GM21717 (cell line): ENCODE measurements around the gene COL6A3.

ENCODE experiments used
- ATAC-seq: cut with Tn5 transposase; IDR thresholded peaks from one replicate; pipeline ENCODE4 v1.9.1; 2021; ENCODE audit warnings: mild to moderate bottlenecking, moderate library complexity; ENCODE audit not compliant: unreplicated experiment

COL6A3 gene, protein sequence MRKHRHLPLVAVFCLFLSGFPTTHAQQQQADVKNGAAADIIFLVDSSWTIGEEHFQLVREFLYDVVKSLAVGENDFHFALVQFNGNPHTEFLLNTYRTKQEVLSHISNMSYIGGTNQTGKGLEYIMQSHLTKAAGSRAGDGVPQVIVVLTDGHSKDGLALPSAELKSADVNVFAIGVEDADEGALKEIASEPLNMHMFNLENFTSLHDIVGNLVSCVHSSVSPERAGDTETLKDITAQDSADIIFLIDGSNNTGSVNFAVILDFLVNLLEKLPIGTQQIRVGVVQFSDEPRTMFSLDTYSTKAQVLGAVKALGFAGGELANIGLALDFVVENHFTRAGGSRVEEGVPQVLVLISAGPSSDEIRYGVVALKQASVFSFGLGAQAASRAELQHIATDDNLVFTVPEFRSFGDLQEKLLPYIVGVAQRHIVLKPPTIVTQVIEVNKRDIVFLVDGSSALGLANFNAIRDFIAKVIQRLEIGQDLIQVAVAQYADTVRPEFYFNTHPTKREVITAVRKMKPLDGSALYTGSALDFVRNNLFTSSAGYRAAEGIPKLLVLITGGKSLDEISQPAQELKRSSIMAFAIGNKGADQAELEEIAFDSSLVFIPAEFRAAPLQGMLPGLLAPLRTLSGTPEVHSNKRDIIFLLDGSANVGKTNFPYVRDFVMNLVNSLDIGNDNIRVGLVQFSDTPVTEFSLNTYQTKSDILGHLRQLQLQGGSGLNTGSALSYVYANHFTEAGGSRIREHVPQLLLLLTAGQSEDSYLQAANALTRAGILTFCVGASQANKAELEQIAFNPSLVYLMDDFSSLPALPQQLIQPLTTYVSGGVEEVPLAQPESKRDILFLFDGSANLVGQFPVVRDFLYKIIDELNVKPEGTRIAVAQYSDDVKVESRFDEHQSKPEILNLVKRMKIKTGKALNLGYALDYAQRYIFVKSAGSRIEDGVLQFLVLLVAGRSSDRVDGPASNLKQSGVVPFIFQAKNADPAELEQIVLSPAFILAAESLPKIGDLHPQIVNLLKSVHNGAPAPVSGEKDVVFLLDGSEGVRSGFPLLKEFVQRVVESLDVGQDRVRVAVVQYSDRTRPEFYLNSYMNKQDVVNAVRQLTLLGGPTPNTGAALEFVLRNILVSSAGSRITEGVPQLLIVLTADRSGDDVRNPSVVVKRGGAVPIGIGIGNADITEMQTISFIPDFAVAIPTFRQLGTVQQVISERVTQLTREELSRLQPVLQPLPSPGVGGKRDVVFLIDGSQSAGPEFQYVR (N-terminal part only)

DNA sequence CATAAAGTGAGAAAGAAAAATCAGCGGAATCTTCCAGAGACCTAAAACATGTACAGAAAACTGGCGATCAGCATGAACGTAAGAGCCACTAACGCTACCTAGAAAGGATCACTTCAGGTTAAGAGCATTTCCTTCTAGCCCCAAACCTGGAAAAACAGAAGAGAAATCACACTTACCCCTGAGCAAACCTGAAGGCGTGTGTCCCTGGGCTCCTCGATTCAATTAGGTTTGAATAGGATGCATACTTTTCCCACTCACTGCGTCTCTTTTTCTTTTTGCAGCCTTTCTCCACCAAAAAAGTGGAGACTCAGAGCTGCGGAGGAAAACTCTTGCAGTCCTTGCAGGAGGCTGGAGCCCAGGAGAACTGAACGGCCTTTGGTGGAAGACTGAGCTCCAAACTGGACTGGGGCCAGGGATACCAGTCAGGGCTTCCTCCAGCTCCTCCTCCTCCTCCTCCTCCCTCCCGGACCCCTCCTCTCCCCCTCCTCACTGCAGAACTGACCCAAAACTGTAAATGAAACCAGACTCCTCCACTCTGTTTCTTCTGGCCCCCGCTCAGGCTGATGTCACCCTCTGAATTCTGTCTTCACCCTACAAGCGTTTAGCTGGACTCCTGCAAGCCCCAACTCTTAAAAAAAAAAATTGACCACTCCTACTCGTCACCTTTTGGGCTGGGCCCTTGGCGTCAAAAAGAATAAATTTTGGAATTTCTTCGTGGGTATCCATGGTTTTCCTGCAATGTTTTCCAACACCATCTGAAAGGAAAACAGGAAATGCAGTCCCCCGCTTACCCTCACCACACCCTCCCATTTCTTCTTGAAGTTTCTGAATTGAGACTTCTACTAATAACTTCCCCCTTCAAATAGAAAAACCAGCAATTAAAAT, at the start of gene COL6A3:
Gene COL6A3, minus strand, starts transcription at position 388 of the 885 bp plus-strand sequence. CDS start 17,347 bp downstream, outside the sequence.
- no peak for ATAC-seq

DNA sequence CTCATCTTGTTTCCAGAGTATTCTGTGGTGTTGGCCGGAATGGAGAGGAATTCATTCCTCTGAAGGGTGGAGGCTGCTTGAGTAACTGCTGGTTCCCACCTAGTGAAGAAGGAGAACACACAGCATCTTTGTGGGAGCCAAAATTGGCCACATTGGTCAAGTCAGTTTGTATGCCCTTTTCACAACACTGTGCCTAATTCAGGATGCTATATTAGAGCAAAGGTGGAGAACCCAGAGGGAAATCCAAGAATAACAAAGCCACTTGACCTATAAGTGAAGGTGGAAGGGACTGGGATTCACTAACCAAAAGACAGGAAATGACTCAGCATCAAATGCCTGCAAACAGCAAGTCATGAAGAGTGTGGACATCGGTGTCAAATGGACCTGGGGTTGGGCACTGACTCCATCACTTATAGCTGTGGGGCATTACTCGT, 45.8 kb upstream of the COL6A3 start:
- ATAC-seq: no peak

DNA sequence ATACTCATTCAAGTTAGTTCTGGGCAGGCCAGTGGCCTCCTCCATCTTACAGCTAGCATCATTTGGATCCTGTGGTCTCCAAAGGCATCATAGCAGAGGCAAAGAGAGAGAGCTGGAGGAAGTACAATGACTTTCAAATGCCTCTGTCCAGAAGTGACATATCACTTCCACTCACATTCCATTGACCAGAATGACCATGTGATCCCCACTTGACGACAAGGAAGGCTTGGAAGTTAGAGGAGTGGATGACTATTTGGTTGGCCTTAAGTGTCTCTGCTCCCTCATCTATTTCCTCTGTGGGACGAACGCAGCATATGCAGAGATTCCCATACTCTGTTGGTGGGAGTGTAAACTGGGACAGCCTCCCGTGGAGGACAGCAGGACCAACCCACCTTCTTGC, 45.3 kb upstream of the COL6A3 start:
- no peak for ATAC-seq

DNA sequence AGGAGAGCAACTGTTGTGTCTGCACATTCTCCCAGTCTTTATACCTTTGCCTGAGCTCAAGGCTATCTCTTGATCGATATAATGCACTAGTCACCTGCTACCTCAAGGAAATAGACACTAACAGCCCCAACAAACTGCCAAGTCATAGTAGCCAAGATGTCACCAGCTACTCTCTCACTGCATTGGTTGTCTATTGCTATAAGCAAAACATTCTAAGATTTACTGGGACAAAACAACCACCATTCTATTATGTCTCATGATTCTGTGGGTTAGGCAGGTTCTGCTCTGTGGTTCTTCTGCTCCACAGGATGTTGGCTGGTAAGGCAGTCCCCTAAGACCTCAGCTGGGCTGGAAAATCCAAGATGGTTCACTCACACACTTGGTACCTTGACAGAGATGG, 44.6 kb upstream of the COL6A3 start:
- ATAC-seq: no peak

DNA sequence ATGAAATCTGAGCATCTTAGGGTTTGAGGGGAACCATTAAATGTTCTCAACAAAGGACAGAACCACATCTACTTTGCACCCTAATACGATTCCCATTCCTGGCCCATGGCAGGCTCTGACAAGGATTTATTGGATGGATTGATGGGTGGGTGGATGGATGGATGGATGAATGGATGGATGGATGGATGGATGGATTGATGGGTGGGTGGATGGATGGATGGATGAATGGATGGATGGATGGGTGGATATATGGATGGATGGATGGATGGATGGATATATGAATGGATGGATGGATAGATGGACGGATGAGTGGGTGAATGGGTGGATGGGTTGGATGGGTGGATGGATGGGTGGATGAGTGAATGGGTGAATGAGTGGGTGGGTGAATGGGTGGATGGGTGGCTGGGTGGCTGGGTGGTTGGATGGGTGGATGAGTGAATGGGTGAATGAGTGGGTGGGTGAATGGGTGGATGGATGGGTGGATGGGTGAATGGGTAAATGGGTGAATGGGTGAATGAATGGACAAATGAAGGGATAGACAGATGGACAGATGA, 43.5 kb upstream of the COL6A3 start:
- ATAC-seq: no peak

DNA sequence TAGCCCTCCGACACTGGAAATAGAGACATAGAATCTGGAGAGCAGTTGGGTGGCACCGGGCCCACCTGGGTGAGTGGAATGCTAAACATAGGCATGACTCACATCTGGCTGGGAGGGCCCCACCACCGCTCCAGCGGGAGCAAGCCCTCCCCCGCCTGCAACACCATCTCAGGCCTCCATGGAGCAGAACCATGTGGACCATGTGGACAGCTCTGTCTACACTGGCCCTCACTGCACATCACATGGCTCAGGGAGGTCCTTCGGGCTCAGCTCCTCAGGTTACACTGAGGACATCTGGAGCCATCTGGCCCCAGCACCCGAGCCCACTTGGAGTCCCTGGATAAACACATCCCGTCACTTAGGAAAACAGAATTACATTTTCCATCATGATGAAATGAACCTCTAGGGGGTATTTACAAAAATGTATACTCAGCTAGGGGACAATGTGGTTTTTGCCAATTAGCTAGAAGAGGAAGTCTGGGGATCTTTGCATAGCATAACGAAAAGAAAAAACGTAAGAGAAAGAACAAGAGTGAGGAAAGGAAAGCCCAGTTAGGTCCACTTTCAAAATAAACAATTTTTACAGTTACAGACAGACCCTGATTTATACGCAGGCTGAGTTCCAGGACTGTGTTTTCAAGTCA, 42.4 kb upstream of the COL6A3 start:
- ATAC-seq: no peak

DNA sequence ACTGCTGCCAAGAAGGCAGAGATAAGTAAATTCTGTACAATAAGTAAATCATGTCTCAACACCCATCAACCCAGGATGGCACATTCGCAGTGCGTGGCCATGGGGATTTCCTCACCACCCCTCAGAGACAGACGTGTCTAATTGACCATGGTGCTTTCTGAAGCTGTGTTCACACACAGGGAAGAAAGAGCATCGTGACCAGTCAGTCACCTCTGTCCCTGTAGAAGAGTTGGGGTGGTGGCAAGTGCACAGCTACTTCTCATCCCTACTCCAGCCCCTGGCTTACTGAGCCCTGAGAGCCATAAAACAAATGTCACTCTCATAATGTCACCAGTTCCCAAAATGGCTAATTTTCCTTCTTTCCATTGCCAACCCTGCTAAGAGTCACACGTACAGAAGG, 41.8 kb upstream of the COL6A3 start:
- no peak for ATAC-seq

DNA sequence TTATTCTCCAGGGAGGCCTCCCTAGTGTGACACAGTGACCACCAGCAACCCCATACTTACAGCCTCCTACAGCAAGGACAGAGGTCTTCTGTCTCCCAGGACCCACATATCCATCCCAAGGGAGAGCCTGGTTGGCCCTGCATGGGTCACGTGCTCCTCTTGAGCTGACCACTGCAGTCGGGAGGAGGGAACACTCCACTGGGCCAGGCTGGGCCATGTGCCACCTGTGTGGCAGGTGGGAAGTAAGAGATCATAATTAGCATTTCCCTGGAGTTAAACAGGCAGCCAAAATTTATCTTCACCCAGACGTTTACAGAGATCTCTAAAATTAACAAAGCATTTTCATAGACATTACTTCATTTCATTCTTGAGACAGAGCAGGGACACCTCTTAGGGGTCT, 39.7 kb upstream of the COL6A3 start:
- no peak for ATAC-seq

DNA sequence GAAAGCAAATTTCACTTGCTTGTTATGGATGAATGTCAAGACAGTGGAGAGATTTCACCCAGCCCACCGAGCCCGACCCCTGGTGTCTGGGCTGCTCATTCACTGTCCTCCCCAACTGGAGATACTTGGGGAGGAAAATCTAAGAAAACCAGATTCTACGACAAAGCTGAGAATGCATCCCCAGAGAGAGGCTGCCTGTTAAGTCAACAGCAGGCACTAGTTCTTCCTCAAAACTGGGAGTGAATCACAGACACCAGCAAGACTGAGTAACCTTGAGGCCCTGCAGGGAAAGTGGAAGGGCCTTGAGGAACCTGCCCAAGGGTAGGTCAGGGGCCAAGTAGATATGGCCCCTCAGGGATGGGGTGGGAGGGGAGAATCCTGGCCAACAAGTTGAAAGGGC, 38.9 kb upstream of the COL6A3 start:
- ATAC-seq: no peak

DNA sequence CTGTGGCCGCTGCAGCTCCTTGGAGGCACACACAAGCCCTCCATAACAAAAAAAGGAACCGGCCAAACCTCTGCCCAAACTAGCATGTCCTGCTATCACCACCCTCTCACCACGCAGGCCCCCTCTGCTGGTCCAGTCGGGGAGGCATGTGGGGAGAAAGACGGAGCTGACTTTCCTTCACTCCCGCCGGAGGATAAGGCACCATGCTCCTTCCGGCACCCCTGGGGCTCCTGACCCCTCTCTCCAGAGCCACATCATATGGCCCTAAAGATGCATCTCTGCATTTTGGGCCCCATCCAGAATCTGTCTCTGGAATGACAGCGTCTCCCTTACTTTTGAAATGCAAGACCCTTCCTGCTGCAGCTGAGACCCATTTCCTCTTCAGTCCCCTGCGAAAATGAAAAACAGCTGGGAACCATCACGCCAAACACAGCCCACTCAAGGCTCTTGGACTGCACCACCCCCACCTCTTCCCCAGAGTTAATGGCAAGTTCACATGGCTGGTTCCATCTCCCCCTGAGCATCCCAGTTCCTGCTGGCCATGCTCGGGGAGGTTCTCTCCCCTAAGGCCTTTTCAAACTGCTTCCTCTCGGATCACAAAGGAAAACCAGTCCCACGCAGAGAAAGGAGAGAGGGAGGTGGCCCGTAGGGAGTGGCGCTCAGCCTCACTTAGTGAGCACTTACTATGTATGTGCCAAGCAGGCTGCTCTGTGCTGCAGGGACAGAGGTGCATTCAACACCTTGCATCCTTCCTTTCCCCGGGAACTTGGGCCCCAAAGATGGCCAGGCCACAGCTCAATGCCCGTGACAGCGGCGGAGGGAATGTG, 37.9 kb upstream of the COL6A3 start:
- no peak for ATAC-seq

DNA sequence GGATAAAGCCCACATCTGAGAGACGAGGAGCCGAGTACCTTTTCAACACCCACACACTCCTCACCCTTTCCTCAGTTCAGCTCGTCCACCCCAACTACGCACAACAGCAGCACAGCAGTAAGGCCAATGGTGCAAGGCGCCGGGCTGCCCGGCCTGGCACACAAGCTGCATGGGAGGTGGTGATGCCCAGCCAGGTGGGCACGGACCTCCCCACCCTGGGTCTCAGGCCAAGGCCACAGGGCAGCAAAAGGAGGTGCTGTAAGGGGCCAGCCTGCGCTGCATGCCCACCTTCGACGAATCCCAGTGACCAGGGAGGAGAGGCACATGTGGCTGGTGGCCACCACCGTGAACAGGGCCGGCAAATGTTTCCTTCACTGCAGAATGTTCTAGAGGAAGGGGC, 36.6 kb upstream of the COL6A3 start:
- no peak for ATAC-seq

DNA sequence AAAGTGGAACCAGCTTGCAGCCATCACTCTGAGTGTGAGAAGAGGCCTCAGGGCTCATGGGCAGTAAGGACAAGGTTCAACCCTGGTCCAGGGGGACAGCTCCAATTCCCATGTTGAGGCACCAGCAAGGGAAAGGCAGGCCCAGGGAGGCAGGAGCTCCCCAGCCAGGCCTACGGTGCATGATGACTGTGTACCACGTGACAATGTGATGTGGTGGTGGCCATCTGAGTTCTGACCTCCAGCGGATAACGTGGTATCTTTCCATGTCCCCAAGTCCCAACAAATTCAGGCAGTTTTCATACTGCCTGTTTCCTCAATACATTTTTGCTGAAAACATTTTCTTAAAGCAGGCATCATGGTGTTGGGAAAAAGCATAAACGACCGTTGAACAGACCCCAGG, 36.1 kb upstream of the COL6A3 start:
- no peak for ATAC-seq

DNA sequence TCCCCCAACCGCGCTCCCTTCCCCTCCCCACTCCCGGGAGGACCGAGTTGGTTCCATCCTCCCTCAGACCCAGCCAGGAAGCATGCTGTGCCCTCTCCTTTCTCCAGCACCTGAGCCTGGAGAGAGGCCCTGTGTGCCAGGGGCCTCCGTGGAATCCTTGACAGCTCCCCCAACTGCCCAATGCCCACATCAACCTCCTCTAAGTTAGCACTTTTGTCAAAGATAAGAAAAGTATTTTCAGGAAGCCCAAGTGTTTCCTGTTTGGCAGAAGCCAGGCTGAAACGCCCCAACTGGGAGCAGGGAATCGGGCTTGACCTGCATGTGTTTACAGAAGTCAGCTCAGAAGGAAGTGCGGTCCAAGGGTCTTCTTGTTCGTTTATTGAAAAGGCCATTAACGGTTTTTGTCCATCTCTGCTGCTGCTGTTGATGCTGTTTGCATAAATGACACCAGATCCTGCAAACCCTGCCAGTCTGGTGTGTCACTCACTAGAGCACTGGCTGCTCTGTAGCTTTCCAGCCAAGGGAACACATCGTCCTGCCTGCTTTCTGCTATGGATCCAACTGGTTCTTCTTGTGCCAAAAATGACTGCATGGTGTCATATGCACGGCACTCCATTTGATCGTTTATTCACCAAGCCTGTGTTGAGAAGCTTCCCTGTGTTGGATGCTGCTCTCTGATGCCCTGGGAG, 35.4 kb upstream of the COL6A3 start:
- ATAC-seq: no peak

DNA sequence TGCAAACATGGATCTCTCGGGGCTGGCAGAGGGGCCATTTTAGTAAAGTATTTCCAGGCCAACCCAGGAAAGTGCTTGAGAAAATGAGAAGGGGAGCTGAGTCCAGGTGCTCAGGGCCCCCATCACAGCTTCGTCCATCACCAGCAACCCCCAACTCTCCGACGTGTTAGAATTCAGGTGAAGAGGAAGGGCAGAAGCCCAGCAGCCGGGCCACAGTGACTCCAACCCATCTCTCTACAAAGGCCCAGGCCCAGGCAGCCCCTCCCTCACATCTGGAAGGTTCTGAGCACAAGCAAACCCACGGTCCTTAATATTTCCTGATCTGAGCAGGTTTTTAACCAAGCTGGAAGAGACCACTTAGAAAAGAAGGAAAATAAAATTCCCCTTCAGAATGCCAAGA, 34.7 kb upstream of the COL6A3 start:
- no peak for ATAC-seq

DNA sequence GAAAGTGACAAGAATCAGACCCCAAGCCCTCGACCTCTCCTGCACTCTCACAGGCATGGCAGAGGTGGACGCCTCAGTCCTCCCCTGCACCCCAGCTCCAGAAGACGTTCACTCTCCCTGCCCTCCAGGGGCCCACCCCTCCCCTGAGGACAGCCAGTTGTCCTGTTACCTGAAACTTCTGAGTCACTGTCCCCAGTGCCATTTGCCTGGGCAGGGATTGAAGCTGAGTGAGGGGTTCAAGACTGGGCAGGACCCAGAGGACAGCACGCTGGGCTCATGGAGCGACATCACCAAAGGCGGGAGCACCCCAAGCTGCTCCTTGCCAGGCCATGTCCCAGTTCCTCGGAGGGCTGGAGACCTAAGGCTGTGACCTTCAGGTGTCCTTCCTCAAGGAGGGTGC, 34.2 kb upstream of the COL6A3 start:
- no peak for ATAC-seq

DNA sequence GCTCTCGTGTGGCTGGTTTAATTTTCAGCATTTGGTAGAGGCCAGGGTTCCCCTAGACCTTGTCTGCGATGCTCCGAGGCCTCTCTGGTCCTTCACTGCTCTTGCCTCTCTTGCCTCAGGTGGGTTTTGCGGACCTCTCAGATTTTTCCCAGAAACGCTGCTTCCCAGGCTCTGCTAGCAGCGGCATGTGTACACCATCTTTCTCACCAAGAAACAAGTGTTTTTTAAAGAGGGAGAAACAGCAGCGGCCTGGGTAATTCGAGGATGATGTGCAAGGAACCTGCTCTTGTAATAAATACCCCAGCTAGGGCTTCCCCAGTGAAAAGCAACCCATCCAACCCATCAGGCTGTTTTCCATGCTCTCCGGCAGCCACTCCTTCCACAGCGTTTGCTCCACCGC, 33.5 kb upstream of the COL6A3 start:
- ATAC-seq: no peak

DNA sequence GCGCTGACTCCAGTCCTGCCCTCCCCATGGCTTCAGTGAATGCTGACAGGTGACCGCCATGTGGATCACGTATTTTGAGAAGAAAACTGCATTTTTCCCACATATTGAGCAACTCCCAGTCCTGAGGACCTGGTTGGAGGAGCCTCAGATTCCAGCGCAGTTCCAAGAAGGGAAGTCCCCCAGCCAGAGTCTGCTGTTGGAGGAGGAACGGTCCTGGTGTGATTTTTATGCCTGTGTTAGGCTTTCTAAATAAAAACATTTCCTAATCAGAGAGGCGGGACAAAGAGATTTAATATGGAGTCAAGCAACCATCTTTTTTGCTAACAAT, 32.3 kb upstream of the COL6A3 start:
- ATAC-seq: no peak
